Mucosa of rectum (tissue), 2 donors: ENCODE results near the gene PIF1.

Source experiments
- H3K27ac ChIP-seq, 2 donors: one replicate each; pipeline ENCODE4 v1.7.0; 2013; ENCODE audit warnings: inconsistent platforms in 2 of 2, low read depth in 2 of 2, low read length in 2 of 2
- H3K27me3 ChIP-seq, 2 donors: one replicate each; pipeline ENCODE4 v1.7.0; 2013; ENCODE audit warnings: low read length in 2 of 2; ENCODE audit not compliant: control insufficient read depth in 2 of 2, insufficient read depth in 2 of 2
- H3K36me3 ChIP-seq, 2 donors: one replicate each; pipeline ENCODE4 v1.7.0; 2013; ENCODE audit warnings: low read length in 2 of 2; ENCODE audit not compliant: control insufficient read depth in 2 of 2, insufficient read depth in 2 of 2
- H3K4me1 ChIP-seq, 2 donors: one replicate each; pipeline ENCODE4 v1.7.0; 2013; ENCODE audit warnings: low read length in 2 of 2, mild to moderate bottlenecking in 1 of 2; ENCODE audit not compliant: control insufficient read depth in 2 of 2, insufficient read depth in 2 of 2
- H3K4me3 ChIP-seq, 2 donors: one replicate each; pipeline ENCODE4 v1.7.0; 2013; ENCODE audit warnings: low read length in 2 of 2
- H3K9ac ChIP-seq, 2 donors: one replicate each; pipeline ENCODE4 v1.7.0; 2013; ENCODE audit warnings: low read length in 2 of 2, low read depth in 1 of 2, mild to moderate bottlenecking in 1 of 2
- H3K9me3 ChIP-seq, 2 donors: one replicate each; pipeline ENCODE4 v1.7.0; 2013; ENCODE audit warnings: low read length in 2 of 2; ENCODE audit not compliant: control insufficient read depth in 2 of 2
- donor health status: healthy.
- donor health status: Normal muscosa, but diverticular disease.

The PIF1 gene

DNA sequence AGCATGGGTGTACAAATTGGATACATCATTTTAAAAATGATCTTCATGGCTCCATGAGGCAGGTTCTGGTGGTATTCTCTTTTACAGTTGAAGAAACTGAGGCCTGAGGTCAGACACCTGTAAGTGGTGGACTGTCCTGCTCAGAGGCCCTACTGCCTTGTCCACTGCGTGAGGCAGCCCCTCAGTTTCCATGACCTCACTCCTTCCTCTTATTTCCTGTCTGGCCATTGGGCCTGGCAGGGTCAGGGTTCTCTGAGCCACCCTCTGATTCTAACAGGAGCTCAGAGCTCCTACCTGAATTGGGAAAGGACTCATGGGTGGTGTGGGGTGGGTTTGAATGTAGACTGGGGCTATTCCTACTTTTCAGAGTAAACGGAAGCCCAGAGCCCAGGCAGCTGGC, 33.8 kb upstream of the PIF1 start:
- Histone ChIP-seq H3K27ac (no peak overlapping the region), H3K4me1 (peaks cover 23 to 24% of the 10 kb centered on the region in 2 donors), H3K36me3 (peaks cover 2 to 34% of the 10 kb centered on the region in 2 donors)

DNA sequence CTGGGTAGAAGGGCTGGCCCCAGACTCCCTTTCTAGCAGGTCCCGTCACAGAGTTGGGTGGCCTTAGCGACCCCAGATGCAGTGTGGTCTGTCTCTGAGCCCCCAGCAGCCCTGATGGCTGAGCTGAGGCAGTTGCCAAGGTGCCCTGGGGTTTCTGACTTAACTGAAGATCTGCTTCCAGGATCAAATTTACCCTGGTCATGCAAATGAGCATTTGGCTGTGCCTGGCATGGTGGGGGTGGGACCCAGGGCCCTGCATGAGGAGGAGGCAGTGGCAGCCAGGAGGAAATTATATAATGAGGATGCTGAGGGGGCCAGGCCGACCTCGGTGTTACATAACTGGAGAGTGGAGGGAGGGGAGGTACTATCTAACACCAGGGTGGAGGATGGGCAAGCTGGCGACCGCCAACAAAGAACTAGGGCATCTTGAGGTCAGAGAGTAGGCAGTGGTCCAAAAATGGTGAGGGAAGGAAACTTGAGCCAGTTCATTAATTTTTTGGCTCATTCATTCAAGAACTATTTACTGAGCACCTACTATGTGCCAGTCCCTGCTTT, 32.7 kb upstream of the PIF1 start:
- no peak overlapping the region for H3K9ac ChIP-seq
- H3K9me3 ChIP-seq = no peaks in the 10 kb centered on the region
- H3K27ac ChIP-seq = peak overlapping the region; percentile 29 to 58
- H3K27me3 ChIP-seq = no peaks in the 10 kb centered on the region
- H3K4me1 ChIP-seq = peaks cover 26% of the 10 kb centered on the region in 2 donors
- no peak overlapping the region for H3K4me3 ChIP-seq
- peaks cover 2 to 34% of the 10 kb centered on the region in 2 donors for H3K36me3 ChIP-seq

More for the DNA sequence above, 33.8 kb upstream of the PIF1 start:
- Histone ChIP-seq H3K27me3 (no peaks in the 10 kb centered on the region), H3K9me3 (no peaks in the 10 kb centered on the region), H3K9ac (no peak overlapping the region), H3K4me3 (no peak overlapping the region)

DNA sequence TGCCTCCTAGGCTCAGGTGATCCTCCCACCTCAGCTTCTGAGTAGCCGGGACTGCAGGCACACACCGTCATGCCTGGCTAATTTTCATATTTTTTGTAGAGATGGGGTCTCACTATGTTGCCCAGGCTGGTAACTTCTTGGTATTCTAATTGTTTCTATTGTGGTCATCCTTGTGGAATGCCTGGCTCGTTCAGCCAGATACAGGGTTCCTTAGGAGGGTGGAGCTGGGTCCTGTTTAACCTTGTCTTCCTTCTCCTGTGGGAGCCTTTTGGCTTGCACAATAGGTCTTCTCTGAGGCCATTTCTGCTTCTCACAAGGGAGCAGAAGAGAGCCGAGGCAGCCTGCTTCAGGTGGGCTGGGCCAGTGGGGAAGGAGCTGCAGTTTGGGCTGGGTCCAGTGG, 32.0 kb upstream of the PIF1 start:
- Histone ChIP-seq H3K36me3 (peaks cover 2 to 33% of the 10 kb centered on the region in 2 donors), H3K9me3 (no peaks in the 10 kb centered on the region), H3K4me3 (no peak overlapping the region), H3K4me1 (peaks cover 26% of the 10 kb centered on the region in 2 donors), H3K9ac (peak overlapping the region in 1 of 2 donors; percentile 17), H3K27ac (peak overlapping the region; percentile 39 to 58), H3K27me3 (no peaks in the 10 kb centered on the region)

GRCh38 chr15:64856429-64857145, 31.1 kb upstream of the PIF1 start:
- peaks cover 2 to 27% of the 10 kb centered on the region in 2 donors for H3K36me3 ChIP-seq

DNA sequence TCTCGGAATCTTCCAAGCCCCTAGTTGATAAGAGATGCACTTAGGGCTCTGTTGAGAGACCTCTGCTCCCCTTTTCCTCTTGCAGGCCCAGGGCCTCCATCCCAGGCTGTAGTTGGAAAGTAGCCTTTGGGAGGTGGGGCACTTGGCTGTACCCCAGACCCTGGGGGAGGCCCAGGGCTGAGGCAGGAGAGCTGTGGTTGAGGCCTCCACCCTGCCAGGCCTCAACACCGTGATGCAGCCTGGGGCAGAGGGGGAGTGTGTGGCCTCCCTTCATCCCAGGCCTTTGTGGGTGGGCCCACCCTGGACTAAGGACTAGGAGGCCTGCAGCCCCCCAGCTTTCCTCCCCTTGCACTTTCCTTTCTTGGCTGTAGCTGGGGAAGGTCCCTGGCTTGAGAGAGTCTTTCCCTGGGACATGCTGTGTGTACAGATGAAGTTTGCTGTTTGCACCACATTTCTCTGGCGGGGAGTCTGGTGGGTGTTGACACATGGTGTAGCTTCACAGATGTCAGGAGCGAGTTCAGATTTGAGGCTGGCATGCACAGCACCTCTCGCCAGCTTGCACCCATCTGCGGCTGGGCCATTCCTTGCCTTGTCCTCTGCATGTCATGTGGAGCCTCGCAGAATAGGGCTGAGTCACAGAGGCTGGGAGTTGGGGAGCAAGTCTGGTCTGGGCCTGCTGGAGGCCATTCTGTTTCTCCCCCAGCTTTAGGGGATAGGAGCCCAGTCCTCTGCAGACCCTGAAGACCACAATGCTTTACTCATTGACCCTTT, 29.9 kb upstream of the PIF1 start:
- H3K27ac ChIP-seq = no peak overlapping the region
- peaks cover 2 to 27% of the 10 kb centered on the region in 2 donors for H3K36me3 ChIP-seq
- no peaks in the 10 kb centered on the region for H3K9me3 ChIP-seq
- H3K4me3 ChIP-seq = no peak overlapping the region
- no peak overlapping the region for H3K9ac ChIP-seq
- H3K4me1 ChIP-seq = peaks cover 29 to 36% of the 10 kb centered on the region in 2 donors
- no peaks in the 10 kb centered on the region for H3K27me3 ChIP-seq

More at GRCh38 chr15:64856429-64857145, 31.1 kb upstream of the PIF1 start:
- Histone ChIP-seq H3K9me3 (no peaks in the 10 kb centered on the region), H3K4me3 (peak overlapping the region in 1 of 2 donors; percentile 15), H3K27ac (peak overlapping the region; percentile 39 to 58), H3K9ac (peak overlapping the region in 1 of 2 donors; percentile 31), H3K27me3 (no peaks in the 10 kb centered on the region), H3K4me1 (peaks cover 26 to 30% of the 10 kb centered on the region in 2 donors)

- Histone ChIP-seq H3K36me3 (peaks cover 2 to 21% of the 10 kb centered on the region in 2 donors), H3K27ac (no peak overlapping the region), H3K4me1 (peaks cover 29 to 36% of the 10 kb centered on the region in 2 donors), H3K9me3 (no peaks in the 10 kb centered on the region), H3K27me3 (no peaks in the 10 kb centered on the region), H3K9ac (no peak overlapping the region), H3K4me3 (no peak overlapping the region)
Observed at GRCh38 chr15:64854526-64854925, 29.1 kb upstream of the PIF1 start.

- H3K4me3 ChIP-seq = no peak overlapping the region
- H3K9ac ChIP-seq = no peak overlapping the region
- H3K27ac ChIP-seq = no peak overlapping the region
Observed at GRCh38 chr15:64854041-64854440, 28.6 kb upstream of the PIF1 start.

GRCh38 chr15:64851503-64851840, 26.0 kb upstream of the PIF1 start:
- Histone ChIP-seq H3K9ac (no peak overlapping the region), H3K27ac (peak overlapping the region; percentile 58), H3K36me3 (peaks cover 5 to 22% of the 10 kb centered on the region in 2 donors)

More at GRCh38 chr15:64854041-64854440, 28.6 kb upstream of the PIF1 start:
- no peaks in the 10 kb centered on the region for H3K9me3 ChIP-seq
- H3K4me1 ChIP-seq = peaks cover 29 to 36% of the 10 kb centered on the region in 2 donors
- peaks cover 2 to 22% of the 10 kb centered on the region in 2 donors for H3K36me3 ChIP-seq
- no peaks in the 10 kb centered on the region for H3K27me3 ChIP-seq

GRCh38 chr15:64850778-64851502, 25.5 kb upstream of the PIF1 start:
- Histone ChIP-seq H3K4me3 (no peak overlapping the region), H3K27me3 (no peaks in the 10 kb centered on the region), H3K36me3 (peaks cover 5 to 18% of the 10 kb centered on the region in 2 donors), H3K4me1 (peaks cover 16 to 17% of the 10 kb centered on the region in 2 donors), H3K27ac (peak overlapping the region; percentile 57 to 58), H3K9me3 (no peaks in the 10 kb centered on the region), H3K9ac (no peak overlapping the region)

More at GRCh38 chr15:64851503-64851840, 26.0 kb upstream of the PIF1 start:
- no peaks in the 10 kb centered on the region for H3K9me3 ChIP-seq
- no peak overlapping the region for H3K4me3 ChIP-seq
- H3K27me3 ChIP-seq = no peaks in the 10 kb centered on the region
- peaks cover 20 to 22% of the 10 kb centered on the region in 2 donors for H3K4me1 ChIP-seq
